Effector CD4-positive, alpha-beta T cell (primary cell): ENCODE measurements around the gene BRD4.

Source experiments
- DNase-seq: peaks from one replicate; pipeline ENCODE4 v3.0.0-alpha.2; 2020

BRD4 gene

GRCh38 chr19:15313649-15314279 lies 18.6 kb downstream of the BRD4 start:
- DNase-seq = no peak

- DNase-seq = no peak
These were observed 25.2 kb downstream of the BRD4 start for GRCh38 chr19:15307169-15307568.

GRCh38 chr19:15305582-15306334 lies 26.6 kb downstream of the BRD4 start:
- no peak for DNase-seq

GRCh38 chr19:15304140-15304705 lies 28.1 kb downstream of the BRD4 start:
- no peak for DNase-seq

- DNase-seq = no peak
These were observed 29.1 kb downstream of the BRD4 start for GRCh38 chr19:15303105-15303780.

- DNase-seq = no peak
These were observed 31.7 kb downstream of the BRD4 start for GRCh38 chr19:15300533-15301197.

GRCh38 chr19:15299568-15300409 lies 32.5 kb downstream of the BRD4 start:
- no peak for DNase-seq

- no peak for DNase-seq
These were observed 33.3 kb downstream of the BRD4 start for GRCh38 chr19:15298847-15299567.

GRCh38 chr19:15297416-15298224 lies 34.7 kb downstream of the BRD4 start:
- DNase-seq = no peak

GRCh38 chr19:15296841-15297415 lies 35.4 kb downstream of the BRD4 start:
- DNase-seq = no peak

- DNase-seq = no peak
These were observed 36.0 kb downstream of the BRD4 start for GRCh38 chr19:15296353-15296752.

- no peak for DNase-seq
These were observed 37.8 kb downstream of the BRD4 start for GRCh38 chr19:15294561-15294990.

GRCh38 chr19:15293781-15294491 lies 38.4 kb downstream of the BRD4 start:
- DNase-seq = no peak

GRCh38 chr19:15292847-15293582 lies 39.3 kb downstream of the BRD4 start:
- DNase-seq = no peak

GRCh38 chr19:15292140-15292539 lies 40.2 kb downstream of the BRD4 start:
- no peak for DNase-seq

- no peak for DNase-seq
These were observed 40.8 kb downstream of the BRD4 start for GRCh38 chr19:15291548-15292021.

GRCh38 chr19:15291089-15291488 lies 41.2 kb downstream of the BRD4 start:
- no peak for DNase-seq

- DNase-seq = no peak
These were observed 42.2 kb downstream of the BRD4 start for GRCh38 chr19:15290166-15290565.
